Measurements from ENCODE around the gene RIMS1.
"Not testable (repeated sequence)": the region's sequence is repeated elsewhere in the genome, so short reads cannot be mapped to it uniquely, and the experiment has no call there.

RIMS1 gene

GRCh38 chr6:71979911-71980310 lies 93.6 kb downstream of the RIMS1 start:
- TF ChIP-seq CTCF (IDR thresholded peaks at IDR 0.05; ENCODE audit: low read depth, low read length): no peak

GRCh38 chr6:71982389-71982788 lies 96.0 kb downstream of the RIMS1 start:
- no peak for TF ChIP-seq CTCF (IDR thresholded peaks at IDR 0.05; ENCODE audit: low read depth, low read length)
- H3K4me3 ChIP-seq (ENCODE audit: low read depth, low read length): no peak overlapping the region

More at GRCh38 chr6:71979911-71980310, 93.6 kb downstream of the RIMS1 start:
- no peak overlapping the region for H3K4me3 ChIP-seq (ENCODE audit: low read depth, low read length)

GRCh38 chr6:71983131-71983530 lies 96.8 kb downstream of the RIMS1 start:
- H3K4me3 ChIP-seq (ENCODE audit: low read depth, low read length): no peak overlapping the region
- TF ChIP-seq CTCF (IDR thresholded peaks at IDR 0.05; ENCODE audit: low read depth, low read length): no peak

GRCh38 chr6:71994705-71995271 lies 108.4 kb downstream of the RIMS1 start:
- no peak overlapping the region for H3K4me3 ChIP-seq (ENCODE audit: low read depth, low read length)
- no peak for TF ChIP-seq CTCF (IDR thresholded peaks at IDR 0.05; ENCODE audit: low read depth, low read length)

GRCh38 chr6:71997341-71997740 lies 111.0 kb downstream of the RIMS1 start:
- no peak overlapping the region for H3K4me3 ChIP-seq (ENCODE audit: low read depth, low read length)
- no peak for TF ChIP-seq CTCF (IDR thresholded peaks at IDR 0.05; ENCODE audit: low read depth, low read length)

GRCh38 chr6:72002415-72002814 lies 116.1 kb downstream of the RIMS1 start:
- TF ChIP-seq CTCF (IDR thresholded peaks at IDR 0.05; ENCODE audit: low read depth, low read length): no peak
- no peak overlapping the region for H3K4me3 ChIP-seq (ENCODE audit: low read depth, low read length)

- not testable (repeated sequence) for H3K4me3 ChIP-seq (ENCODE audit: low read depth, low read length)
Measured at GRCh38 chr6:72006591-72006990, 120.2 kb downstream of the RIMS1 start.

- TF ChIP-seq CTCF (IDR thresholded peaks at IDR 0.05; ENCODE audit: low read depth, low read length): no peak
- no peak overlapping the region for H3K4me3 ChIP-seq (ENCODE audit: low read depth, low read length)
Measured at GRCh38 chr6:72022830-72023229, 136.5 kb downstream of the RIMS1 start.

All from WI38 (cell line).